A673 (cell line): ENCODE data around the gene MICALL2.

Experiments used
- EZH2 ChIP-seq: fragments of 200-600 bp; sonication (generic); IDR thresholded peaks from 2 replicates; pipeline ENCODE4 v1.6.1; 2017; ENCODE audit warnings: borderline replicate concordance, low read depth, mild to moderate bottlenecking, mixed read lengths, antibody characterized with exemption, low read length; ENCODE audit not compliant: poor library complexity, severe bottlenecking
- TF ChIP-seq, protein P1 (sequence below): fragments of 300-800, 200-600 bp; sonication (generic); conservative IDR thresholded peaks from 2 replicates; pipeline ENCODE4 v1.5.1; 2017; ENCODE audit warnings: low read depth, mild to moderate bottlenecking, antibody characterized with exemption, low read length, moderate library complexity, mixed read lengths

DNA sequence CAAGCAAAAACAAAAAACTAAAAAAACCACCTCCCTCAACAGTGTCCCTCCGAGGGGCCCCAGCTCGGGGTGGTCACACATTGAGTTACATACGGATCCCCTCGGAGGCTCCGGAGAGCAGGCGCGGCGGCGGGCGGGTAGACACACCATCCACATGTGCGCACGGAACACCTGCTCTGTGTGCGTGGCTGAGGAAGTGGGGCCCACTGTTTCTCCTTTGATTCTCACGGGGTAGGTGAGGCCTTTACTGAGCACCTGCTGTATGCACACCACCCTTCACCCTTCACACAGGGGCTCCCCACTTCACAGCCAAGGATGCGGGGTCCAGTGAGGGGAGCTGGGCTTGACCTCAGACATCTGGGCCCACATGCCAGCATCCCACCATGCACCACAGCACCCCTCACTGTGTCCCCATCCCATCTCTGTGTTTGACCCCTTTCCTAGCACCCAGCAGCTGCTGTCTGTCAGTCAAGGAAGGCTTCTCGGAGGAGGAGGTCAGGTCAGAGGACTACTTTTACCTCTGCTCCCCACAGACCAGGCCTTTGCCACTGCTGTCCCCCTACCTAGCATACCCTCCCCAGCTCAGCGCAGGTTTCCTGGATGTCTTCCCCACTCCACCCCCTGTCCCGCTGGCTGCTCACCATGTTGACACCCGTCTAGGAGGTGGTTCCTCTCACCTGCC, 71.1 kb downstream of the MICALL2 start:
- TF ChIP-seq, protein P1, sequence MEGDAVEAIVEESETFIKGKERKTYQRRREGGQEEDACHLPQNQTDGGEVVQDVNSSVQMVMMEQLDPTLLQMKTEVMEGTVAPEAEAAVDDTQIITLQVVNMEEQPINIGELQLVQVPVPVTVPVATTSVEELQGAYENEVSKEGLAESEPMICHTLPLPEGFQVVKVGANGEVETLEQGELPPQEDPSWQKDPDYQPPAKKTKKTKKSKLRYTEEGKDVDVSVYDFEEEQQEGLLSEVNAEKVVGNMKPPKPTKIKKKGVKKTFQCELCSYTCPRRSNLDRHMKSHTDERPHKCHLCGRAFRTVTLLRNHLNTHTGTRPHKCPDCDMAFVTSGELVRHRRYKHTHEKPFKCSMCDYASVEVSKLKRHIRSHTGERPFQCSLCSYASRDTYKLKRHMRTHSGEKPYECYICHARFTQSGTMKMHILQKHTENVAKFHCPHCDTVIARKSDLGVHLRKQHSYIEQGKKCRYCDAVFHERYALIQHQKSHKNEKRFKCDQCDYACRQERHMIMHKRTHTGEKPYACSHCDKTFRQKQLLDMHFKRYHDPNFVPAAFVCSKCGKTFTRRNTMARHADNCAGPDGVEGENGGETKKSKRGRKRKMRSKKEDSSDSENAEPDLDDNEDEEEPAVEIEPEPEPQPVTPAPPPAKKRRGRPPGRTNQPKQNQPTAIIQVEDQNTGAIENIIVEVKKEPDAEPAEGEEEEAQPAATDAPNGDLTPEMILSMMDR, result no peak
- TF ChIP-seq EZH2, result no peak
